Parathyroid adenoma (tissue), 2 donors: ENCODE data around the gene SIL1.
"Not testable (repeated sequence)": the region's sequence is repeated elsewhere in the genome, so short reads cannot be mapped to it uniquely, and the experiment has no call there.

ENCODE experiments used
- H2AFZ ChIP-seq: fragments of 300-600 bp; sonication (generic); one replicate; pipeline ENCODE4 v1.7.0; 2017; ENCODE audit warnings: antibody characterized with exemption, mild to moderate bottlenecking
- H3K27ac ChIP-seq: fragments of 300-600 bp; sonication (generic); one replicate; pipeline ENCODE4 v1.7.0; 2017
- H3K27me3 ChIP-seq: fragments of 300-600 bp; sonication (generic); one replicate; pipeline ENCODE4 v1.7.0; 2017; ENCODE audit warnings: low read length; ENCODE audit not compliant: control insufficient read depth, insufficient read depth
- H3K36me3 ChIP-seq: fragments of 300-600 bp; sonication (generic); one replicate; pipeline ENCODE4 v1.7.0; 2017; ENCODE audit warnings: low read length; ENCODE audit not compliant: control insufficient read depth, insufficient read depth
- H3K4me1 ChIP-seq: fragments of 300-600 bp; sonication (generic); one replicate; pipeline ENCODE4 v1.7.0; 2017; ENCODE audit warnings: control low read depth
- H3K4me2 ChIP-seq: fragments of 300-600 bp; sonication (generic); one replicate; pipeline ENCODE4 v1.7.0; 2017; ENCODE audit warnings: low read length
- H3K4me3 ChIP-seq: fragments of 300-600 bp; sonication (generic); one replicate; pipeline ENCODE4 v1.7.0; 2017; ENCODE audit warnings: low read depth, low read length
- H3K79me2 ChIP-seq: fragments of 300-600 bp; sonication (generic); one replicate; pipeline ENCODE4 v1.7.0; 2017; ENCODE audit warnings: control low read depth
- H3K9ac ChIP-seq: fragments of 300-600 bp; sonication (generic); one replicate; pipeline ENCODE4 v1.7.0; 2017; ENCODE audit warnings: mild to moderate bottlenecking
- H3K9me3 ChIP-seq: fragments of 300-600 bp; sonication (generic); one replicate; pipeline ENCODE4 v1.7.0; 2017; ENCODE audit warnings: low read length; ENCODE audit not compliant: control insufficient read depth
- TF ChIP-seq, protein P1 (sequence below): fragments of 300-600 bp; sonication (generic); IDR thresholded peaks from one replicate; pipeline ENCODE4 v1.7.0; 2017; ENCODE audit warnings: antibody characterized with exemption, mild to moderate bottlenecking
- donor health status: primary hyperparathyroidism.

The SIL1 gene

GRCh38 chr5:138926688-138927448, 271.3 kb downstream of the SIL1 start:
- TF ChIP-seq, protein P1, sequence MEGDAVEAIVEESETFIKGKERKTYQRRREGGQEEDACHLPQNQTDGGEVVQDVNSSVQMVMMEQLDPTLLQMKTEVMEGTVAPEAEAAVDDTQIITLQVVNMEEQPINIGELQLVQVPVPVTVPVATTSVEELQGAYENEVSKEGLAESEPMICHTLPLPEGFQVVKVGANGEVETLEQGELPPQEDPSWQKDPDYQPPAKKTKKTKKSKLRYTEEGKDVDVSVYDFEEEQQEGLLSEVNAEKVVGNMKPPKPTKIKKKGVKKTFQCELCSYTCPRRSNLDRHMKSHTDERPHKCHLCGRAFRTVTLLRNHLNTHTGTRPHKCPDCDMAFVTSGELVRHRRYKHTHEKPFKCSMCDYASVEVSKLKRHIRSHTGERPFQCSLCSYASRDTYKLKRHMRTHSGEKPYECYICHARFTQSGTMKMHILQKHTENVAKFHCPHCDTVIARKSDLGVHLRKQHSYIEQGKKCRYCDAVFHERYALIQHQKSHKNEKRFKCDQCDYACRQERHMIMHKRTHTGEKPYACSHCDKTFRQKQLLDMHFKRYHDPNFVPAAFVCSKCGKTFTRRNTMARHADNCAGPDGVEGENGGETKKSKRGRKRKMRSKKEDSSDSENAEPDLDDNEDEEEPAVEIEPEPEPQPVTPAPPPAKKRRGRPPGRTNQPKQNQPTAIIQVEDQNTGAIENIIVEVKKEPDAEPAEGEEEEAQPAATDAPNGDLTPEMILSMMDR, result no peak
- no peak overlapping the region for H3K27ac ChIP-seq
- H2AFZ ChIP-seq, result no peak overlapping the region
- no peaks in the 10 kb centered on the region for H3K79me2 ChIP-seq
- H3K9me3 ChIP-seq, result no peaks in the 10 kb centered on the region
- no peak overlapping the region for H3K9ac ChIP-seq
- no peak overlapping the region for H3K4me2 ChIP-seq
- no peaks in the 10 kb centered on the region for H3K36me3 ChIP-seq
- H3K4me3 ChIP-seq, result no peak overlapping the region
- H3K27me3 ChIP-seq, result no peaks in the 10 kb centered on the region
- no peaks in the 10 kb centered on the region for H3K4me1 ChIP-seq

GRCh38 chr5:138926257-138926656, 271.9 kb downstream of the SIL1 start:
- Histone ChIP-seq H3K4me1 (no peaks in the 10 kb centered on the region), H3K9me3 (no peaks in the 10 kb centered on the region), H3K4me3 (no peak overlapping the region), H3K27ac (no peak overlapping the region), H3K4me2 (no peak overlapping the region), H3K27me3 (no peaks in the 10 kb centered on the region), H3K79me2 (no peaks in the 10 kb centered on the region), H3K9ac (no peak overlapping the region), H2AFZ (no peak overlapping the region), H3K36me3 (no peaks in the 10 kb centered on the region)
- TF ChIP-seq, protein P1, result no peak

DNA sequence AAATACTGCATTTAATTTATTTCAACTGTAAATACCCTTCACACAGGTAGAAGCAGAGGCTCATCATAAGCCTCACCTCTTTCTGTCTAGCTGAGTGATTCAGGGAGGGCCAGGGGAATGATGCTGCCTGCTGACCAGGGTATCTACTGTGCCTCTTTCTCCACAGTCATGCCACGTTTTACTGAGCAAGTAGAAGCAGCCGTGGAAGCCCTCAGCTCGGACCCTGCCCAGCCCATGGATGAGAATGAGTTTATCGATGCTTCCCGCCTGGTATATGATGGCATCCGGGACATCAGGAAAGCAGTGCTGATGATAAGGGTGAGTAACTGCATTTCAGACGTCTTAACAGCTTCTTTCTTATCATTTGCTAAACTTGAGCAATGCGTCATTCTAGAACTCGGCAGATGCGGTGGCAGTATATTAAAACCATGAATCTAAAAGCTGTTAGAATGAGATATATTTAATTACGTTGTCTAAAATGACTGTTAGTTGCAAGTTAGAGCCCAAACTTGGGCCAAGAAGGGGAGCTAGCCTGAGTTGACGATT, 273.0 kb downstream of the SIL1 start:
- Histone ChIP-seq H3K36me3 (no peaks in the 10 kb centered on the region), H3K4me1 (no peaks in the 10 kb centered on the region), H3K79me2 (no peaks in the 10 kb centered on the region), H3K9me3 (no peaks in the 10 kb centered on the region), H3K27ac (no peak overlapping the region), H3K4me2 (no peak overlapping the region), H3K4me3 (no peak overlapping the region), H3K9ac (no peak overlapping the region), H2AFZ (no peak overlapping the region), H3K27me3 (no peaks in the 10 kb centered on the region)
- TF ChIP-seq, protein P1, result no peak

GRCh38 chr5:138922494-138922893, 275.7 kb downstream of the SIL1 start:
- Histone ChIP-seq H3K4me3 (no peak overlapping the region), H3K4me1 (no peaks in the 10 kb centered on the region), H3K36me3 (no peaks in the 10 kb centered on the region), H3K9me3 (no peaks in the 10 kb centered on the region), H3K9ac (no peak overlapping the region), H2AFZ (no peak overlapping the region), H3K27ac (no peak overlapping the region), H3K27me3 (no peaks in the 10 kb centered on the region), H3K4me2 (no peak overlapping the region), H3K79me2 (no peaks in the 10 kb centered on the region)
- TF ChIP-seq, protein P1, result no peak

DNA sequence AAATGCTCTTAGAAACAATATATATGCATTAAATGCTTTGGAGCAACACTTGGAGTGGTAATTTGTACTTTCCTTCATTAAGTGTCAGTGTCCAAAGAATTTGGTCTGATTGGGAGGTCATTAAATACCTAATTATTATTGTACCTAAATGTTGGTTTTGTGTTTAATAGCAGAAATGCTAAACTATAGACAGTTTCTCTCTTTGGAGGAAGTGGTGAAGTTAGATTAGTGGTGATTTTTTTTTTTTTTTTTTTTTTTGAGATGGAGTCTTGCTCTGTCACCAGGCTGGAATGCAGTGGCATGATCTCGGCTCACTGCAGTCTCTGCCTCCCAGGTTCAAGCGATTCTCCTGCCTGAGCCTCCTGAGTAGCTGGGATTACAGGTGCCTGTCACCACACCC, 276.8 kb downstream of the SIL1 start:
- H3K9ac ChIP-seq, H3K27ac ChIP-seq, H3K4me1 ChIP-seq, H3K4me3 ChIP-seq, H2AFZ ChIP-seq, H3K36me3 ChIP-seq, H3K4me2 ChIP-seq, H3K27me3 ChIP-seq, H3K9me3 ChIP-seq, H3K79me2 ChIP-seq: not testable (repeated sequence)
